Hematopoietic multipotent progenitor cell treated with erythropoietin and hydrocortisone succinate and interleukin-3 and kit ligand, for 17 days (in vitro differentiated cells): ENCODE results near the gene CENPF.
"Not testable (repeated sequence)": the region's sequence is repeated elsewhere in the genome, so short reads cannot be mapped to it uniquely, and the experiment has no call there.

Source experiments
- DNase-seq: peaks from one replicate; pipeline ENCODE4 v3.0.0-alpha.2; 2015; ENCODE audit warnings: low spot score

The CENPF gene

GRCh38 chr1:214602764-214603657 is at the start of gene CENPF:
CENPF (plus strand) TSS chr1:214603195; CDS start chr1:214613755, 10,560 bp downstream.
- peak; percentile 97 for DNase-seq

- no peak for DNase-seq
These were observed 44.9 kb upstream of the CENPF start for GRCh38 chr1:214557952-214558735.

- DNase-seq: no peak
These were observed 39.1 kb upstream of the CENPF start for GRCh38 chr1:214563881-214564280.

GRCh38 chr1:214565310-214565709 is 37.7 kb upstream of the CENPF start:
- DNase-seq: no peak

GRCh38 chr1:214566158-214567104 is 36.6 kb upstream of the CENPF start:
- DNase-seq: no peak

GRCh38 chr1:214567481-214567980 is 35.5 kb upstream of the CENPF start:
- no peak for DNase-seq

GRCh38 chr1:214568328-214568727 is 34.7 kb upstream of the CENPF start:
- no peak for DNase-seq

- DNase-seq: no peak
These were observed 33.5 kb upstream of the CENPF start for GRCh38 chr1:214569357-214570004.

- no peak for DNase-seq
These were observed 32.6 kb upstream of the CENPF start for GRCh38 chr1:214570442-214570841.

- no peak for DNase-seq
These were observed 31.7 kb upstream of the CENPF start for GRCh38 chr1:214571281-214571680.

GRCh38 chr1:214573386-214574318 is 29.3 kb upstream of the CENPF start:
- no peak for DNase-seq

- DNase-seq: no peak
These were observed 28.2 kb upstream of the CENPF start for GRCh38 chr1:214574598-214575411.

GRCh38 chr1:214576120-214576519 is 26.9 kb upstream of the CENPF start:
- DNase-seq: not testable (repeated sequence)

GRCh38 chr1:214579183-214579582 is 23.8 kb upstream of the CENPF start:
- no peak for DNase-seq

- no peak for DNase-seq
These were observed 21.2 kb upstream of the CENPF start for GRCh38 chr1:214581785-214582184.

- DNase-seq: no peak
These were observed 20.6 kb upstream of the CENPF start for GRCh38 chr1:214582289-214582891.

- no peak for DNase-seq
These were observed 19.9 kb upstream of the CENPF start for GRCh38 chr1:214583113-214583512.

- DNase-seq: no peak
These were observed 19.0 kb upstream of the CENPF start for GRCh38 chr1:214583824-214584554.
